HG02588 (cell line): ENCODE results near the gene TNNI3K.
A peak's percentile ranks its signal among the peaks of the same experiment; 100 is the strongest.

Experiments
- ATAC-seq: cut with Tn5 transposase; IDR thresholded peaks from one replicate; pipeline ENCODE4 v1.9.1; 2021; ENCODE audit warnings: mild to moderate bottlenecking, moderate library complexity; ENCODE audit not compliant: unreplicated experiment

Gene TNNI3K

GRCh38 chr1:74429580-74429979, 194.4 kb downstream of the TNNI3K start:
- no peak for ATAC-seq

- ATAC-seq: no peak
Measured at GRCh38 chr1:74430342-74430934, 195.3 kb downstream of the TNNI3K start.

- ATAC-seq: no peak
Measured at GRCh38 chr1:74431531-74431930, 196.3 kb downstream of the TNNI3K start.

GRCh38 chr1:74432325-74432724, 197.1 kb downstream of the TNNI3K start:
- ATAC-seq: no peak

- ATAC-seq: no peak
Measured at GRCh38 chr1:74434321-74434720, 199.1 kb downstream of the TNNI3K start.

- no peak for ATAC-seq
Measured at GRCh38 chr1:74436078-74436477, 200.9 kb downstream of the TNNI3K start.

- no peak for ATAC-seq
Measured at GRCh38 chr1:74437035-74437434, 201.8 kb downstream of the TNNI3K start.

- no peak for ATAC-seq
Measured at GRCh38 chr1:74452035-74452434, 216.8 kb downstream of the TNNI3K start.

GRCh38 chr1:74453277-74453676, 218.1 kb downstream of the TNNI3K start:
- ATAC-seq: no peak

GRCh38 chr1:74455390-74455789, 220.2 kb downstream of the TNNI3K start:
- no peak for ATAC-seq

- ATAC-seq: no peak
Measured at GRCh38 chr1:74457253-74457652, 222.1 kb downstream of the TNNI3K start.

GRCh38 chr1:74463333-74463988, 228.3 kb downstream of the TNNI3K start:
- ATAC-seq: peak; percentile 78

- no peak for ATAC-seq
Measured at GRCh38 chr1:74464037-74464436, 228.8 kb downstream of the TNNI3K start.

- no peak for ATAC-seq
Measured at GRCh38 chr1:74465193-74465681, 230.1 kb downstream of the TNNI3K start.

GRCh38 chr1:74467786-74468377, 232.7 kb downstream of the TNNI3K start:
- no peak for ATAC-seq

- no peak for ATAC-seq
Measured at GRCh38 chr1:74468982-74469603, 233.9 kb downstream of the TNNI3K start.

GRCh38 chr1:74470251-74470650, 235.1 kb downstream of the TNNI3K start:
- ATAC-seq: no peak

- ATAC-seq: no peak
Measured at GRCh38 chr1:74470936-74471335, 235.7 kb downstream of the TNNI3K start.

GRCh38 chr1:74471470-74471869, 236.3 kb downstream of the TNNI3K start:
- no peak for ATAC-seq

- ATAC-seq: no peak
Measured at GRCh38 chr1:74474585-74474984, 239.4 kb downstream of the TNNI3K start.

- ATAC-seq: no peak
Measured at GRCh38 chr1:74478979-74479378, 243.8 kb downstream of the TNNI3K start.

GRCh38 chr1:74480068-74480467, 244.9 kb downstream of the TNNI3K start:
- ATAC-seq: no peak
